ENCODE results near the gene ENTPD5. TPM values are rescaled to one million over a fixed set of nuclear protein-coding genes. Genes with fewer than 3 reads are reported as not detected.
A peak's percentile ranks its signal among the peaks of the same experiment; 100 is the strongest.
"Not testable (repeated sequence)": the region's sequence is repeated elsewhere in the genome, so short reads cannot be mapped to it uniquely, and the experiment has no call there.

Gene ENTPD5
- polyA plus RNA-seq, 3 donors: 4.6 to 8.0 (median 6.5) TPM

DNA sequence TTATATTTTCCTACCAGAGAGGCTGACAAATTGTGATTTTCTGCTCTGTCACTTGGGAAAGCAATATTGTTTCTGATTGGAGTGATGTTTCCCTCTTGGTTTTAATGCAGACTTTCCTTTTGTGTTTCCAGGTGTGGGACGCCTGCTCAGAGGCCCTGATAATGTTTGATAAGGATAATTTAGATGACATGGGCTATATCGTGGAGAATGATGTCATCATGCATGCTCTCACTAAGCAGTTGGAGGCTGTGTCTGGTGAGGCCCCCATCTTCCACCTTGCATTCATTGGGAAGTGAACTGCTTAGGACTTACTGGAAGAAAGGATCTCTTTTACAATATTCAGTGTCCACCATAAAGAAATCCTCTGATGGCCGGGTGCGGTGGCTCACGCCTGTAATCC is 63.4 kb downstream of the ENTPD5 start:
- WGBS, 3 donors: 89 to 92% (median 89%) methylated on average over 5 of the region's 5 CpGs
- H3K27ac ChIP-seq (ENCODE audit: low read depth, low read length): no peak overlapping the region

DNA sequence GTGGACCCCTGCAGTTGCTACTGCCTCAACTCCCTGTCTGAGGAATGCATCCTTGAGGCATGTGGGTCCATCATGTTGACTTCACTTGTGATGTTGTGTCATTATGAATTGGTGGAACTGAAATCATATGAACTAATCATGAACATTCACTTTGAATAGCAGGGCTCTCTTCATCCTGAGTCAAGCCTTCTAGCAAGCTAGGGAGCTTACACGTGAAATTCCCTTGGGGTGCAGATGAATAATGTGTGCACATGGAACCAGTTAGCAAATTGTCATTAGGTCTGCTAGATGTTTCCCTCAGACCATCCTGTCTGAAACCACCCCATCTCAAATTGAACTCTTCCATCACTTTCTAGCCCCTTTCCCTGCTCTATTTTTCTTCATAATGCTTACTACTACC is 65.4 kb downstream of the ENTPD5 start:
- H3K27ac ChIP-seq (ENCODE audit: low read depth, low read length): no peak overlapping the region
- WGBS, 3 donors: 54 to 83% (median 60%) methylated on average over 1 of the region's 1 CpG

- WGBS, 3 donors: 0 to 1% (median 0%) methylated on average over 70 of the region's 70 CpGs
- H3K27ac ChIP-seq (ENCODE audit: low read depth, low read length): peak within 1 kb of the TSS; percentile 80
Measured at GRCh38 chr14:73949752-73950734, 69.0 kb downstream of the ENTPD5 start, which contains the start of the genes COQ6 and FAM161B. Gene COQ6, plus strand, starts transcription at chr14:73950302. Its CDS starts 31 bp downstream, at chr14:73950333. Gene FAM161B, minus strand, starts transcription at chr14:73950094. Its CDS starts 68 bp downstream, at chr14:73950026.

DNA sequence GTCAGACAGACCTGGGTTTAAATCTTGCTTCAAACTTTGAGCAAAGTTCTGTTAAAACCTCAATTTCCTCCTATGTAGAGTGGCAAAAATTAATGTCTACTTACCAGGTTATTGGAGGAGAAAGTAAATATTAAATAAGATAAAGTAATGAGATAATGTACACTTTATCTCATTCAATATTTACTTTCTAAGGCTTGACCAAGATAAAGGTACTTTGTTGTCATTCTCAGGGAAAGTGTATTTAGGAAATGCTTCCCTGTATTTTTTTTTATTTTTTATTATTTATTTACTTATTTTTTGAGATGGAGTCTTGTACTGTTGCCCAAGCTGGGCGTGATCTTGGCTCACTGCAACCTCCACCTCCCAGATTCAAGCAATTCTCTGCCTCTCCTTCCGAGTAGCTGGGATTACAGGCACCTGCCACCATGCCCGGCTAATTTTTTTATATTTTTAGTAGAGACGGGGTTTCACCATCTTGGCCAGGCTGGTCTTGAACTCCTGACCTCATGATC is 73.9 kb downstream of the ENTPD5 start:
- 42 to 82% (median 72%) methylated on average over 4 of the region's 4 CpGs for WGBS, 3 donors
- H3K27ac ChIP-seq (ENCODE audit: low read depth, low read length): no peak overlapping the region

DNA sequence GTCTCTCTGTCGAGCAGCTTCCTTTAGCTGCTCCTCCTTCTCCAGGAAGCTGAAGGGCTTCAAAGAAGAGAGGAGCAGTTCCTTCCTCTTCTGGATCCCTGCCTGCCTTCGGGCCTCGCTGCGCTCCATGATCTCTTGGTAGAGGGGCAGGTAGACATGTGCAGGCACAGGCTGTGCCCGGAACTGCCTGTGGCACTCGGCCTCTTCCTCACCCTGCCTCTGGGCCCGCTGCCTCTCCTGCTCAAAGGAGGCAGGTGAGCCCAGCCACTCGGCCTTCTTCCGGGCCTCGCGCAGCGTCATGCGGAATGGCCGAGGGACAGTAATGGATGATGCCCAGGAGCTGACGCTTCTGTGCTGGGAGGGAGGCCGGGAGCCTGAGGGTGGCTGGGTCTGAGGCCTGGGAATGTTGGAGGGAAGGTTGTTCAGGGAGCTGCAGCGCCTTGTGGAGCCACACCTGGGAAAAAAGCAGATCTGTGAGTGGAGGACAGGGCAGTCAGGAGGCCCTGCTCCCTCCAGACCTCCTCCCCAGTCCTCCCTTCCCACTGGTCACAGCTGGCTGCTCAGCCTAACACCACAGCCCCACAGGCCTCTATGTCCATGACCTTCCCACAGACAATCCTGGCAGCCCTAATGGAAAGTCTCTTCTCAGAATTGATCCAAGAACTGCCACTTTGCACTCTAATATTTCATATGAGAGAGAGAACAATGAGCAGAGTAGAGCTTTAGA is 74.5 kb downstream of the ENTPD5 start:
- H3K27ac ChIP-seq (ENCODE audit: low read depth, low read length): no peak overlapping the region
- WGBS, 3 donors: 70 to 84% (median 82%) methylated on average over 17 of the region's 17 CpGs

- no peak overlapping the region for H3K27ac ChIP-seq (ENCODE audit: low read depth, low read length)
- 22 to 57% (median 27%) methylated on average over 4 of the region's 4 CpGs for WGBS, 3 donors
Measured at GRCh38 chr14:73943083-73943482, 76.0 kb downstream of the ENTPD5 start.

- H3K27ac ChIP-seq (ENCODE audit: low read depth, low read length): no peak overlapping the region
Measured at GRCh38 chr14:73942180-73942579, 76.9 kb downstream of the ENTPD5 start.

DNA sequence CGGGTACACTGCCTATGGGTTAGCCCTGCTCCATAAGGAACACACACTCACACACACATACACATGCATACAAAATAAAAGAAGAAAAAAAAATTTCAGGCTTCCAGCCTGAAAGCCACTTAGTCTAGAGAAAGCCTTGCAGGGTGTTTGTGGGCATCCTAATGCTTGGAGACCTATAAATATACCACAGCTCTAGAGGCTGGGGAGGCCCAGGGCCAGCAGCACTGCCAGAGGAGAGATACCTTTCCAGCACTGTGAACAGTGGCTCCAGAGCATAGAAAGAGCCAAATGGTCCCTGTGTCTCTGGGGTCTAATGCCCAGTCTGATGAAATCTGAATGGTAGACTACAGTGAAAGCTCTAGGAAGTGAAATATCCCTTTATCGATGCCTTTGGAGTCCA is 82.1 kb downstream of the ENTPD5 start:
- 98 to 99% (median 98%) methylated on average over 2 of the region's 2 CpGs for WGBS, 3 donors
- no peak overlapping the region for H3K27ac ChIP-seq (ENCODE audit: low read depth, low read length)

More at GRCh38 chr14:73942180-73942579, 76.9 kb downstream of the ENTPD5 start:
- WGBS, 3 donors: 82 to 97% (median 88%) methylated on average over 7 of the region's 7 CpGs

- H3K27ac ChIP-seq (ENCODE audit: low read depth, low read length): no peak overlapping the region
- WGBS, 3 donors: 89 to 100% (median 100%) methylated on average over 1 of the region's 1 CpG
Measured at GRCh38 chr14:73936548-73936947, 82.5 kb downstream of the ENTPD5 start.

DNA sequence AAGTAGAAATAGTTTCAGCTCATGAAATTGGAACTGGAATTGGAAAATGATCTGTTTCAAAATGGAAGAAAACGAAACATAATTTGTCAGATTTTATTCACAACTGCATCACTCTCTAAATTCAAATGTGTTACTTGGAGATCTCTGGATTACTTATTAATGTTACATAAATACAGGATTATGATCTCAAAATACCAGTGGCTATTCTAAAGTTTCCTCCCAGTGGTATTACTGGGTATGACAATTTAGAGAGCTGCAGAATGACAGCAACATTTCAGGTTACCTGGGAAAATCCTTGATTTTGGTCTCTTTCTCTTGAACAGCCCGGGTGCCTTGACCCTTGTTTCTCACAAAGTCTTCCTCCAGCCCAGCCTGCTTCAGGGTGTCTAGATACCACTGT is 83.4 kb downstream of the ENTPD5 start:
- no peak overlapping the region for H3K27ac ChIP-seq (ENCODE audit: low read depth, low read length)
- WGBS, 3 donors: 55 to 87% (median 85%) methylated on average over 2 of the region's 2 CpGs

DNA sequence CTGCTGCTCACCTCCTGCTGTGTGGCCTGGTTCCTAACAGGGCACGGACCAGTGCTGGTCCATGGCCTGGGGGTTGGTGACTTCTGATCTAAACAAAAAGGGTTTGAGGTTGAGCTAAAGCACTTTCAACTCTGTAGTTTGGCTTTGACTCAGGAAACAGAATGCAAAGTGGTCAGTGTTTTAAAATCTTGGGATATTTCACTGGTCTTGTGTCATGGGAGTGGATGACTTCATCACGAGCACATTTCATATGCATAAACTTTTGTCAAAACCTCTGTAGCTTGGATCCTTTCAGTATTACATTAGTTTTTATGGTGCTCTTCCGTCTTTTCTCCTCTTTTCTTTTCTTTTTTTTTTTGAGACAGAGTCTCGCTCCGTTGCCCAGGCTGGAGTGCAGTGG is 94.8 kb downstream of the ENTPD5 start:
- WGBS, 3 donors: 84 to 88% (median 86%) methylated on average over 5 of the region's 5 CpGs
- no peak overlapping the region for H3K27ac ChIP-seq (ENCODE audit: low read depth, low read length)

- WGBS, 3 donors: 94 to 98% (median 97%) methylated on average over 2 of the region's 2 CpGs
- H3K27ac ChIP-seq (ENCODE audit: low read depth, low read length): not testable (repeated sequence)
Measured at GRCh38 chr14:73919457-73919856, 99.6 kb downstream of the ENTPD5 start.

DNA sequence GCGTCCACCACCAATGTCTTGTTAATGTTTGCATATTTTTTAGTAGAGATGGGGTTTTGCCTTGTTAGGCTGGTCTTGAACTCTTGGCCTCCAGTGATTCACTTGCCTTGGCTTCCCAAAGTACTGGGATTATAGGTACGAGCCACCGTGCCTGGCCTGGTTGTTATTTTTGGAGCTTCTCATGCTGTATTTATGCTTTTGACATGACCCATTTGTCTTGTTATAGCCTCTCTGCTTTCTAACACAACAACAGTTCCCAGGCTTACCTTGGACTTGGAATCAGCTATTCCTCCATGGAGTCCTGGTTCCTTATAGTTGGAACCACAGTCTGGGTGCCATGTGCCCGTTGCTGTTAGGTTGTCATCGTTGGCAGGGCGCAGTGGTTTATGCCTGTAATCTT is 102.8 kb downstream of the ENTPD5 start:
- H3K27ac ChIP-seq (ENCODE audit: low read depth, low read length): no peak overlapping the region
- 86 to 92% (median 91%) methylated on average over 6 of the region's 6 CpGs for WGBS, 3 donors

- no peak overlapping the region for H3K27ac ChIP-seq (ENCODE audit: low read depth, low read length)
- 55 to 83% (median 81%) methylated on average over 3 of the region's 3 CpGs for WGBS, 3 donors
Measured at GRCh38 chr14:73913256-73913655, 105.8 kb downstream of the ENTPD5 start.

DNA sequence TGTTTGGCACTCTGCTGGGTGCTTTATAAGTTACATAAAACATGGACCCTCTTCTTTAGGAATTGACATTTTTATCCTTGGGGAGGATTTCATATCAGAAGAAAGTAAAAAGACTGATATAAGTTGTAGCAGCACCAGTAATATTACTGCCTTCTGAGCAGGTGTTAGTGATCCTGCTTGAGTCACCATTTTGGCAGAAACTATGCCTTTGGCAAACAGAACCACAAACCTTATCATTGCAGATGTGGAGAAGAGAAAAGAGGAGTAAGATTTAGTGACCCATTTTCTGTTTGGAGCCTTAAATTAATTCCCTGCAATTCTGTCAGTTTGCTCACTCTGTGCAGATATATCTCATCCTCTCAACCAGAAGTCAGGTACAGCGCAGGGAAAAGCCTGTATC is 109.4 kb downstream of the ENTPD5 start:
- no peak overlapping the region for H3K27ac ChIP-seq (ENCODE audit: low read depth, low read length)
- WGBS, 3 donors: 93 to 100% (median 94%) methylated on average over 1 of the region's 1 CpG
